Spinal cord (tissue), 4 donors: ENCODE measurements around the gene NANOS2. TPM values are rescaled to one million over a fixed set of nuclear protein-coding genes. Genes with fewer than 3 reads are reported as not detected.

Experiments used
- polyA plus RNA-seq, 2 donors: library from polyadenylated mRNA; unstranded; fragments of 120-200 nt; gene quantifications; one replicate each; pipeline ENCODE4 v1.2.1, GENCODE V29; 2013; ENCODE audit not compliant: insufficient read length in 2 of 2
- total RNA-seq, 2 donors: library from RNA; depleted of rRNA in 1 of 2; stranded (reverse); fragments of 120-200 nt in 1 of 2; fragments of >200 nt in 1 of 2; gene quantifications; one replicate each; pipeline versions ENCODE4 v1.2.3 to v1.2.4, GENCODE V29; 2013 to 2014

NANOS2 gene
- total and polyA plus RNA-seq, 4 donors: 0.11 to 0.21 (median 0.15) TPM; not detected in 1

Other genes with a start within 250 kb of the NANOS2 start
- gene GIPR, start 246.6 kb downstream of the NANOS2 start, total RNA-seq: under 1 TPM; 0.30 to 0.55 TPM
- gene GIPR, start 246.6 kb downstream of the NANOS2 start, polyA plus RNA-seq: 1 to 10 TPM; 1.4 to 1.9 TPM
- gene SNRPD2, start 222.8 kb downstream of the NANOS2 start, total RNA-seq: 100 to 1,000 TPM; 170 to 393 TPM
- 100 to 1,000 TPM; 251 to 270 TPM for gene SNRPD2, start 222.8 kb downstream of the NANOS2 start, polyA plus RNA-seq
- 1 to 10 TPM; 4.3 to 5.2 TPM for gene QPCTL, start 222.1 kb downstream of the NANOS2 start, total RNA-seq
- 10 to 100 TPM; 11.6 to 16.8 TPM for gene QPCTL, start 222.1 kb downstream of the NANOS2 start, polyA plus RNA-seq
- gene FBXO46, start 183.9 kb downstream of the NANOS2 start, total RNA-seq: 10 to 100 TPM in 1 of 2 donors, 1 to 10 TPM in 1; 3.5 to 11.0 TPM
- 10 to 100 TPM; 11.4 to 13.6 TPM for gene FBXO46, start 183.9 kb downstream of the NANOS2 start, polyA plus RNA-seq
- gene MEIOSIN, start 181.3 kb downstream of the NANOS2 start, total RNA-seq: not detected
- not detected for gene MEIOSIN, start 181.3 kb downstream of the NANOS2 start, polyA plus RNA-seq
- gene SIX5, start 145.5 kb downstream of the NANOS2 start, total RNA-seq: 10 to 100 TPM in 1 of 2 donors, 1 to 10 TPM in 1; 4.1 to 20.2 TPM
- 10 to 100 TPM; 11.2 to 17.5 TPM for gene SIX5, start 145.5 kb downstream of the NANOS2 start, polyA plus RNA-seq
- gene DMPK, start 132.3 kb downstream of the NANOS2 start, total RNA-seq: 10 to 100 TPM; 16.5 to 35.4 TPM
- 100 to 1,000 TPM; 113 to 155 TPM for gene DMPK, start 132.3 kb downstream of the NANOS2 start, polyA plus RNA-seq
- gene DMWD, start 121.9 kb downstream of the NANOS2 start, total RNA-seq: 10 to 100 TPM; 27.0 to 42.7 TPM
- 100 to 1,000 TPM in 1 of 2 donors, 10 to 100 TPM in 1; 82.9 to 101 TPM for gene DMWD, start 121.9 kb downstream of the NANOS2 start, polyA plus RNA-seq
- under 1 TPM in 1 of 2 donors, not detected in 1; 0.11 TPM for gene RSPH6A, start 99.5 kb downstream of the NANOS2 start, total RNA-seq
- under 1 TPM in 1 of 2 donors, not detected in 1; 0.09 TPM for gene RSPH6A, start 99.5 kb downstream of the NANOS2 start, polyA plus RNA-seq
- gene SYMPK, start 51.6 kb downstream of the NANOS2 start, total RNA-seq: 10 to 100 TPM; 23.2 to 39.6 TPM
- gene SYMPK, start 51.6 kb downstream of the NANOS2 start, polyA plus RNA-seq: 10 to 100 TPM; 51.4 to 63.9 TPM
- gene FOXA3, start 50.5 kb downstream of the NANOS2 start, total RNA-seq: not detected
- not detected for gene FOXA3, start 50.5 kb downstream of the NANOS2 start, polyA plus RNA-seq
- gene IRF2BP1, start 28.6 kb downstream of the NANOS2 start, total RNA-seq: 10 to 100 TPM; 18.7 to 28.1 TPM
- gene IRF2BP1, start 28.6 kb downstream of the NANOS2 start, polyA plus RNA-seq: 10 to 100 TPM; 32.1 to 34.0 TPM
- gene MYPOP, start 12.2 kb downstream of the NANOS2 start, total RNA-seq: 1 to 10 TPM; 1.3 to 2.5 TPM
- 10 to 100 TPM; 10.9 to 13.6 TPM for gene MYPOP, start 12.2 kb downstream of the NANOS2 start, polyA plus RNA-seq
- 1 to 10 TPM; 5.4 to 5.7 TPM for gene NOVA2, start 59.1 kb upstream of the NANOS2 start, total RNA-seq
- 10 to 100 TPM; 49.3 to 52.4 TPM for gene NOVA2, start 59.1 kb upstream of the NANOS2 start, polyA plus RNA-seq
- 10 to 100 TPM in 1 of 2 donors, 1 to 10 TPM in 1; 9.4 to 13.7 TPM for gene CCDC61, start 80.7 kb upstream of the NANOS2 start, total RNA-seq
- 10 to 100 TPM; 15.7 to 21.3 TPM for gene CCDC61, start 80.7 kb upstream of the NANOS2 start, polyA plus RNA-seq
- 1 to 10 TPM in 1 of 2 donors, not detected in 1; 5.5 TPM for gene PGLYRP1, start 108.3 kb upstream of the NANOS2 start, total RNA-seq
- 1 to 10 TPM in 1 of 2 donors, under 1 TPM in 1; 0.49 to 3.3 TPM for gene PGLYRP1, start 108.3 kb upstream of the NANOS2 start, polyA plus RNA-seq
- 1 to 10 TPM; 1.6 to 3.3 TPM for gene IGFL4, start 126.2 kb upstream of the NANOS2 start, total RNA-seq
- 10 to 100 TPM in 1 of 2 donors, 1 to 10 TPM in 1; 8.1 to 12.0 TPM for gene IGFL4, start 126.2 kb upstream of the NANOS2 start, polyA plus RNA-seq
- gene IGFL3, start 209.9 kb upstream of the NANOS2 start, total RNA-seq: not detected
- gene IGFL3, start 209.9 kb upstream of the NANOS2 start, polyA plus RNA-seq: not detected
- gene IGFL2, start 233.5 kb upstream of the NANOS2 start, total RNA-seq: under 1 TPM; 0.10 to 0.61 TPM
- gene IGFL2, start 233.5 kb upstream of the NANOS2 start, polyA plus RNA-seq: under 1 TPM in 1 of 2 donors, not detected in 1; 0.53 TPM